ENCODE data around the gene RNASE9. TPM values are rescaled to one million over a fixed set of nuclear protein-coding genes. Genes with fewer than 3 reads are reported as not detected.
"Not testable (repeated sequence)": the region's sequence is repeated elsewhere in the genome, so short reads cannot be mapped to it uniquely, and the experiment has no call there.

The RNASE9 gene
- total and polyA plus RNA-seq, 7 donors, result not detected

DNA sequence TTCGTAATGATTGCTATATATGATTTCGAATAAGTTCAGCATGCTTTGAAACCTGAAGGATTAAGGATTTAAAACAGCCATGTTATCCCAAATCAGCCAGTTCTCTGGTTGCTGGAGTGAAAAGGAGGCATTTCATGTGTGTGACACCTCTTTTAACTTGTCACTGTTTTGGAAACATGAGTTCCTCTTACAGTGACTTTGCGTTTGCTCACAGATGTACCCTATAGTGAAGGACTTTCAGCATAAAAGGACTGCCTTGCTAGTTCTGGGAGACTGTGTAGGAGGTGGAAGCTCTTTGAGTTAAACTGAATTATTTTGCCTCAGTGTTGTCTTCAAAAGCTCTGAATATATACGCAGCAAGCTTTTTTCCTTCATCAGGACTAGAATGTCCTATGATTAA lies 19.4 kb upstream of the RNASE9 start:
- no peaks in the 10 kb centered on the region for H3K4me1 ChIP-seq
- H3K9me3 ChIP-seq, result no peaks in the 10 kb centered on the region
- H3K27me3 ChIP-seq, result no peaks in the 10 kb centered on the region
- intact Hi-C loops (cut with DNase I), result no loop called here
- no peak overlapping the region for H3K4me3 ChIP-seq
- no peak for DNase-seq
- TF ChIP-seq POLR2AphosphoS5 (IDR thresholded peaks at IDR 0.05) (no peak), EP300 (IDR thresholded peaks at IDR 0.05) (no peak), POLR2A (IDR thresholded peaks at IDR 0.05) (no peak)
- TF ChIP-seq, protein P1, sequence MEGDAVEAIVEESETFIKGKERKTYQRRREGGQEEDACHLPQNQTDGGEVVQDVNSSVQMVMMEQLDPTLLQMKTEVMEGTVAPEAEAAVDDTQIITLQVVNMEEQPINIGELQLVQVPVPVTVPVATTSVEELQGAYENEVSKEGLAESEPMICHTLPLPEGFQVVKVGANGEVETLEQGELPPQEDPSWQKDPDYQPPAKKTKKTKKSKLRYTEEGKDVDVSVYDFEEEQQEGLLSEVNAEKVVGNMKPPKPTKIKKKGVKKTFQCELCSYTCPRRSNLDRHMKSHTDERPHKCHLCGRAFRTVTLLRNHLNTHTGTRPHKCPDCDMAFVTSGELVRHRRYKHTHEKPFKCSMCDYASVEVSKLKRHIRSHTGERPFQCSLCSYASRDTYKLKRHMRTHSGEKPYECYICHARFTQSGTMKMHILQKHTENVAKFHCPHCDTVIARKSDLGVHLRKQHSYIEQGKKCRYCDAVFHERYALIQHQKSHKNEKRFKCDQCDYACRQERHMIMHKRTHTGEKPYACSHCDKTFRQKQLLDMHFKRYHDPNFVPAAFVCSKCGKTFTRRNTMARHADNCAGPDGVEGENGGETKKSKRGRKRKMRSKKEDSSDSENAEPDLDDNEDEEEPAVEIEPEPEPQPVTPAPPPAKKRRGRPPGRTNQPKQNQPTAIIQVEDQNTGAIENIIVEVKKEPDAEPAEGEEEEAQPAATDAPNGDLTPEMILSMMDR (IDR thresholded peaks at IDR 0.05), result no peak
- WGBS, 2 donors, result 75 to 87% methylated on average over 4 of the region's 4 CpGs
- no peak overlapping the region for H3K27ac ChIP-seq
- H3K36me3 ChIP-seq, result no peaks in the 10 kb centered on the region

DNA sequence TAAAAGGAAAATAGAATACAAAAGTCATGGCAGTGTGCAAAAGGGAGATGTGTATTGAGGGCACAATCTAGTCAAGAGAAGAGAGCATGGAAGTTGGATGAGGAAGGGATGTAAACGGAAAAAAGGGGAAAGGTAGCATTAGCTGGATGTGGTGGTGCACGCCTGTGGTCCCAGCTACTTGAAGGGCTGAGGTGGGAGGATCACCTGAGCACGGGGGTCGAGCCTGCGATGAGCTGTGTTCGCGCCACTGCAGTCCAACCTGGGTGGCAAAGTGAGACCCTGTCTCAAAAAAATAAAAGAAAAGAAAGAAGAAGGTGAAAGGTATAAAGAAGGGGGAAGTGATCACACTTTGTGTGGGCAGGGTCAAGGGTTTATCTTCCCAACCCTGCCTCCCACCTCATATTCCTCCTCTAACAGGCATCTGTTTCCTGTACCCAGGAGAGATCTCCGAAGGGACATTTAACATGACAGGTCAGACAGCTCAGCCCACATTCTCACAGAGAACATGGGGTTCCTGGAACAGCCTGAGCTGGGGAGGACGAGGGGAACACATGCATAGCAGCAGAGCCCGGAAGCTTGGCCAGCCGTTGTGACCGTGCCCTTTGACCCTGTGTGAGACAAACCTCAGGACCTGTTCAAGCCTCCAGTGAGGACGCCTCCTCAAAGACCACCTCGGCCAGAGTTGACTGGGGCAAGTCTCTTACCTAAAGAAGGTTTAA lies 18.1 kb upstream of the RNASE9 start:
- H3K9me3 ChIP-seq, result no peaks in the 10 kb centered on the region
- H3K27ac ChIP-seq, result no peak overlapping the region
- intact Hi-C loops (cut with DNase I), result no loop called here
- TF ChIP-seq, protein P1 (IDR thresholded peaks at IDR 0.05), result no peak
- no peak for TF ChIP-seq POLR2A (IDR thresholded peaks at IDR 0.05)
- TF ChIP-seq EP300 (IDR thresholded peaks at IDR 0.05), result no peak
- no peak for TF ChIP-seq POLR2AphosphoS5 (IDR thresholded peaks at IDR 0.05)
- H3K4me3 ChIP-seq, result no peak overlapping the region
- WGBS, 2 donors, result 77 to 83% methylated on average over 14 of the region's 14 CpGs
- no peak for DNase-seq
- H3K36me3 ChIP-seq, result no peaks in the 10 kb centered on the region
- no peaks in the 10 kb centered on the region for H3K4me1 ChIP-seq
- H3K27me3 ChIP-seq, result no peaks in the 10 kb centered on the region

DNA sequence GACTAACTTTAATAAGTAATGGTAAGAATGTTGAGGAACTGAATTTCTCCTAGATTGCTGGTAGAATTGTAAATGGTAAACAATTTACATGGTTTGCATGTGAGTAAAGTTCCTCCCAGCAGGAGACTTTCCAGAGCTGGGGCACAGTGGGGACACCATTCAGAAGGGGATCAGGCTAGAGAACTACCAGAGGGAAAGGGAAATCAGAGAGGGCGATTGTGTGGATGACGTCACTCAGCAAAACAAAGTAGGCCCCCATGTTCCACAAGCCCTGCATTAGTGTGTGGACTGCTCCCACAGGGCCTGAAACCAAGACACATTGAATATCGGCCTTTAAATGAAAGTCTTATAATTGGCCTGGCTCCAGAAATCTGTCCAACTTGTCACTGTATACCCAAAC lies 17.5 kb upstream of the RNASE9 start:
- no peaks in the 10 kb centered on the region for H3K27me3 ChIP-seq
- H3K9me3 ChIP-seq, result no peaks in the 10 kb centered on the region
- H3K36me3 ChIP-seq, result no peaks in the 10 kb centered on the region
- no peak for TF ChIP-seq EP300 (IDR thresholded peaks at IDR 0.05)
- TF ChIP-seq POLR2AphosphoS5 (IDR thresholded peaks at IDR 0.05), result no peak
- TF ChIP-seq, protein P1 (IDR thresholded peaks at IDR 0.05), result no peak
- TF ChIP-seq POLR2A (IDR thresholded peaks at IDR 0.05), result no peak
- intact Hi-C loops (cut with DNase I), result no loop called here
- DNase-seq, result no peak
- 73 to 94% methylated on average over 3 of the region's 3 CpGs for WGBS, 2 donors
- no peak overlapping the region for H3K4me3 ChIP-seq
- no peaks in the 10 kb centered on the region for H3K4me1 ChIP-seq
- H3K27ac ChIP-seq, result no peak overlapping the region

DNA sequence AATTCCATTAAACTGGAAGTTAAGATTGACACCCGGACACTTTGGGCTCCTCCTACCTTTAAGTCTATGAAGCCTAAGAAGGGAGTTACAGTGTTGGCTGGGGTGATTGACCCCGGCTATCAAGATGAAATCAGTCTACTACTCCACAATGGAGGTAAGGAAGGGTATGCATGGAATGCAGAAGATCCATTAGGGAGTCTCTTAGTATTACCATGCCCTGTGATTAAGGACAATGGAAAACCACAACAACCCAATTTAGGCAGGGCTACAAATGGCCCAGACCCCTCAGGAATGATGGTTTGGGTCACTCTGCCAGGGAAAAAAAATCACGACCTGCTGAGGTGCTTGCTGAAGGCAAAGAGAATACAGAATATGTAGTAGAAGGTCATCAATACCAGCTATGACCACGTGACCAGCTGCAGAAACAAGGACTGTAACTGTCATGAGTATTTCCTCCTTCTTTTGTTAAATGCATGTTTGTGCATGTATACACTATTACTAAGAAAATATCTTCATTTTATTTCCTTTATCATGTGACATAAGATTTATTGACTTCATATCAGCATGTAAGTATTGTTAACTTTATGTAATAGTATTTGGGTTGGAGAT lies 11.6 kb upstream of the RNASE9 start:
- intact Hi-C loops (cut with DNase I); H3K9me3 ChIP-seq; H3K4me1 ChIP-seq; H3K4me3 ChIP-seq; H3K36me3 ChIP-seq; DNase-seq; H3K27ac ChIP-seq; H3K27me3 ChIP-seq: not testable (repeated sequence)
- WGBS, 2 donors, result 63 to 77% methylated on average over 4 of the region's 4 CpGs

DNA sequence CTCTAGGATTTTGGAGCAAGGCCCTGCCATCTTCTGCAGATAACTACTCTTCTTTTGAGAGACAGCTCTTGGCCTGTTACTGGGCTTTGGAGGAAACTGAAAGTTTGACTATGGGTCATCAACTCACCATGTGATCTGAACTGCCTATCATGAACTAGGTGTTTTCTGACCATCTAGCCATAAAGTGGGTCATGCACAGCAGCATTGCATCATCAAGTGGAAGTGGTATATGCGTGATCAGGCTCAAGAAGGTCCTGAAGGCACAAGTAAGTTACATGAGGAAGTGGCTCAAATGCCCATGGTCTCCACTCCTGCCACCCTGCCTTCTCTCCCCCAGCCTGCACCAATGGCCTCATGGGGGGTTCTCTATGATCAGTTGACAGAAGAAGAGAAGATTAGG lies 9.9 kb upstream of the RNASE9 start:
- 75 to 77% methylated on average over 1 of the region's 1 CpG for WGBS, 2 donors
- H3K27me3 ChIP-seq; H3K9me3 ChIP-seq; intact Hi-C loops (cut with DNase I); H3K4me1 ChIP-seq; H3K36me3 ChIP-seq; H3K27ac ChIP-seq; DNase-seq; H3K4me3 ChIP-seq: not testable (repeated sequence)

DNA sequence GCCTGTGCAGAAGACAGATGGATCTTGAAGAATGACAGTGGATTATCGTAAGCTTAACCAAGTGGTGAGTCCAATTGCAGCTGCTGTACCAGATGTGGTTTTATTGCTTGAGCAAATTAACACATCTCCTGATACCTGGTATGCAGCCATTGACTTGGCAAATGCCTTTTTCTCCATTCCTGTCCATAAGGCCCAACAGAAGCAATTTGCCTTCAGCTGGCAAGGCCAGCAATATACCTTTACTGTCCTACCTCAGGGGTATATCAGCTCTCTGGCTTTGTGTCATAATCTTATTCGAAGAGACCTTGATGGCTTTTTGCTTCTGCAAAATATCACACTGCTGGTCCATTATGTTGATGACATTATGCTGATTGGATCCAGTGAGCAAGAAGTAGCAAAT lies 9.0 kb upstream of the RNASE9 start:
- H3K4me1 ChIP-seq; intact Hi-C loops (cut with DNase I); H3K4me3 ChIP-seq; H3K9me3 ChIP-seq; DNase-seq; H3K36me3 ChIP-seq; H3K27ac ChIP-seq; H3K27me3 ChIP-seq: not testable (repeated sequence)
- 89 to 91% methylated on average over 2 of the region's 2 CpGs for WGBS, 2 donors
